Liver (tissue), 9 donors: ENCODE data around the gene TRPM2. TPM values are rescaled to one million over a fixed set of nuclear protein-coding genes. Genes with fewer than 3 reads are reported as not detected.

ENCODE experiments used
- DNase-seq: peaks from one replicate; pipeline ENCODE4 v3.0.0-alpha.2; 2017; ENCODE audit warnings: low spot score
- H3K27ac ChIP-seq, 2 donors: one replicate each; pipeline ENCODE4 v1.7.0; 2013; ENCODE audit warnings: inconsistent platforms in 2 of 2, low read length in 2 of 2, control low read depth in 1 of 2, low read depth in 1 of 2, mild to moderate bottlenecking in 1 of 2
- H3K27me3 ChIP-seq, 4 donors: one replicate each; pipeline versions ENCODE4 v1.6.1 to v1.7.0; 2013; ENCODE audit warnings: low read length in 3 of 4, inconsistent platforms in 1 of 4, mild to moderate bottlenecking in 1 of 4, moderate library complexity in 1 of 4; ENCODE audit not compliant: control insufficient read depth in 4 of 4, insufficient read depth in 4 of 4
- H3K36me3 ChIP-seq, 4 donors: one replicate each; pipeline versions ENCODE4 v1.6.1 to v1.7.0; 2013; ENCODE audit warnings: low read length in 3 of 4, mild to moderate bottlenecking in 3 of 4, low read depth in 1 of 4, moderate library complexity in 1 of 4; ENCODE audit not compliant: control insufficient read depth in 4 of 4, insufficient read depth in 3 of 4
- H3K4me1 ChIP-seq, 4 donors: one replicate each; pipeline versions ENCODE4 v1.6.1 to v1.7.0; 2013; ENCODE audit warnings: low read length in 3 of 4, mild to moderate bottlenecking in 3 of 4, moderate library complexity in 1 of 4; ENCODE audit not compliant: control insufficient read depth in 4 of 4, insufficient read depth in 4 of 4
- H3K4me3 ChIP-seq, 3 donors: one replicate each; pipeline versions ENCODE4 v1.6.1 to v1.7.0; 2013; ENCODE audit warnings: low read length in 3 of 3, control low read depth in 1 of 3, low read depth in 1 of 3, mild to moderate bottlenecking in 1 of 3
- H3K9ac ChIP-seq, 2 donors: one replicate each; pipeline ENCODE4 v1.7.0; 2013; ENCODE audit warnings: low read length in 2 of 2, mild to moderate bottlenecking in 2 of 2, moderate library complexity in 2 of 2, control low read depth in 1 of 2, low read depth in 1 of 2
- H3K9me3 ChIP-seq, 4 donors: one replicate each; pipeline versions ENCODE4 v1.6.1 to v1.7.0; 2013; ENCODE audit warnings: low read length in 3 of 4; ENCODE audit not compliant: control insufficient read depth in 4 of 4
- EGR1 ChIP-seq, 2 donors: IDR thresholded peaks; 2 replicates each; pipeline ENCODE4 v1.6.1; 2016 to 2018; ENCODE audit warnings: antibody characterized with exemption in 2 of 2, low read depth in 2 of 2
- FOXA1 ChIP-seq: IDR thresholded peaks from 2 replicates; pipeline ENCODE4 v1.6.1; 2016; ENCODE audit warnings: antibody characterized with exemption
- GABPA ChIP-seq, 2 donors: IDR thresholded peaks in 1 of 2; conservative IDR thresholded peaks in 1 of 2; 2 replicates each; pipeline ENCODE4 v1.6.1; 2016; ENCODE audit warnings: antibody characterized with exemption in 2 of 2, mild to moderate bottlenecking in 1 of 2, moderate library complexity in 1 of 2
- HNF4A ChIP-seq, 2 donors: conservative IDR thresholded peaks; 2 replicates each; pipeline ENCODE4 v1.6.1; 2016; ENCODE audit warnings: antibody characterized with exemption in 2 of 2, mild to moderate bottlenecking in 2 of 2
- HNF4G ChIP-seq: IDR thresholded peaks from 2 replicates; pipeline ENCODE4 v1.6.1; 2016; ENCODE audit warnings: antibody characterized with exemption
- JUND ChIP-seq, 2 donors: IDR thresholded peaks; 2 replicates each; pipeline ENCODE4 v1.6.1; 2016; ENCODE audit warnings: antibody characterized with exemption in 2 of 2
- NR2F2 ChIP-seq: IDR thresholded peaks from 2 replicates; pipeline ENCODE4 v1.6.1; 2016; ENCODE audit warnings: antibody characterized with exemption
- RAD21 ChIP-seq, 2 donors: IDR thresholded peaks; 2 replicates each; pipeline ENCODE4 v1.6.1; 2016; ENCODE audit warnings: antibody characterized with exemption in 2 of 2, mild to moderate bottlenecking in 2 of 2
- RXRA ChIP-seq, 2 donors: IDR thresholded peaks; 2 replicates each; pipeline ENCODE4 v1.6.1; 2017 to 2018; ENCODE audit warnings: antibody characterized with exemption in 2 of 2, mild to moderate bottlenecking in 1 of 2
- TAF1 ChIP-seq: conservative IDR thresholded peaks from 2 replicates; pipeline ENCODE4 v1.6.1; 2016; ENCODE audit warnings: antibody characterized with exemption, mild to moderate bottlenecking
- YY1 ChIP-seq: IDR thresholded peaks from 2 replicates; pipeline ENCODE4 v1.6.1; 2016; ENCODE audit warnings: antibody characterized with exemption, mild to moderate bottlenecking
- WGBS: extraction: QIAGEN DNeasy Blood & Tissue Kit; methylation state at CpG from one replicate; pipeline ENCODE4 v1.1.7; 2013; 5-methylcytosine and 5-hydroxymethylcytosine counted together
- polyA plus RNA-seq, 2 donors: library from polyadenylated mRNA; stranded (reverse) in 1 of 2; unstranded in 1 of 2; fragments of 200-250 nt in 1 of 2; fragments of >200 nt in 1 of 2; fragmentation: Nextera tagmentation in 1 of 2; extraction: Ambion mirVana in 1 of 2; gene quantifications; one replicate each; pipeline versions ENCODE4 v1.2.1 to v1.2.3, GENCODE V29; 2013 to 2015
- total RNA-seq, 2 donors: library from RNA; depleted of rRNA; stranded (reverse); fragments of >200 nt; gene quantifications; one replicate each; pipeline ENCODE4 v1.2.3, GENCODE V29; 2014
- TF ChIP-seq, protein P1 (sequence below): IDR thresholded peaks from 2 replicates; pipeline ENCODE4 v1.6.1; 2016; ENCODE audit warnings: antibody characterized with exemption
- TF ChIP-seq, protein P2 (sequence below): fragments of 150-350 bp; IDR thresholded peaks from 2 replicates; pipeline ENCODE4 v1.5.1; 2017; ENCODE audit warnings: improper control_type of control experiment, low read depth, low read length; ENCODE audit not compliant: missing input control
- TF ChIP-seq, protein P3 (sequence below): IDR thresholded peaks from 2 replicates; pipeline ENCODE4 v1.6.1; 2016; ENCODE audit warnings: antibody characterized with exemption
- TF ChIP-seq, protein P4 (sequence below): IDR thresholded peaks from 2 replicates; pipeline ENCODE4 v1.6.1; 2016; ENCODE audit warnings: antibody characterized with exemption, mild to moderate bottlenecking
- donor health status: healthy.
- donor health status: healthy.
- donor health status: healthy.
- donor health status: healthy.
- donor health status: healthy.

Gene TRPM2
- total and polyA plus RNA-seq, 4 donors: 0.43 to 1.3 (median 0.63) TPM

DNA sequence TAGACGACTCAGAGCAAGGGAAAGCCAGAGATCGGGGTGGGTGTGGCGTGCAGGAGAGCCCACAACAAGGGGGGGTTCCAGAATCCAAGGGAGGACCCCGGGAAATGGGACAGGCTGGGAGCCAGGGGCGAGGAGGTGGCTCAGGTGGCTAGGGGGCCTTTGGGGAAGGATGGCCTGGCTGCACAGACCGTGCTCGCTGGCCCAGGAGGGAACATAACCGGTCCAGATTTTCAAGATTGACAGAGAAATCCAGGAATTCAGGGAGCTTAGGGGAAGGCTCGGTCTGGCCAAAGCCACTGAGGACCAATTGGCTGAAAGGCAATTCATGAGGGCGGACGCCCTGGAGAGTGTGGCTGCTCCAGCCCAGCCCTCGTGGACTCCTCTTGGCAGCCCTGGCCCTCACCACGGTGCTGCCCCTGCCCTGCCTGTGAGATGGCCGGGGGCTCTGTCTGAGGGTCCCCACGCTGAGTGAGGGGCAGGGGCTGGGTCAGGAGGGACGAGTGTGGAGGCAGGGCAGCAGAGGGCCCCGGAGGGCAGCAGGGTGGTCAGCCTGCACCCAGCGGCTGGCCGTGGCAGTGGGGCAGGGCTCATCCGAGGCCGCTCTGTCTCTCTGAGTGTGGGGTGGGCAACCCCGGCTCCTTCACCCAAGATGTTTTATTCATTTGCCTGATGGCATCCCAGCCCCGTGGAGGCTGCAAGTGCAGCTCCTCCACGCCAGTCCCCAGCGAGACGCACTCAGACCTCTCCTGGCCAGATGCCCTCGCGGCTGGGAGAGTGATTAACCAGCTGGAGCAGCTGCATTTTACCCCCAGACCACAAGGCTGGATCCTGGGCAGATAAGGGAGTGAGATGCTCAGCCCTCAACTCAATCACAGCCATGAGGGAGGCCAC is 96.3 kb downstream of the TRPM2 start:
- H3K27ac ChIP-seq: no peak overlapping the region
- TF ChIP-seq, protein P1, sequence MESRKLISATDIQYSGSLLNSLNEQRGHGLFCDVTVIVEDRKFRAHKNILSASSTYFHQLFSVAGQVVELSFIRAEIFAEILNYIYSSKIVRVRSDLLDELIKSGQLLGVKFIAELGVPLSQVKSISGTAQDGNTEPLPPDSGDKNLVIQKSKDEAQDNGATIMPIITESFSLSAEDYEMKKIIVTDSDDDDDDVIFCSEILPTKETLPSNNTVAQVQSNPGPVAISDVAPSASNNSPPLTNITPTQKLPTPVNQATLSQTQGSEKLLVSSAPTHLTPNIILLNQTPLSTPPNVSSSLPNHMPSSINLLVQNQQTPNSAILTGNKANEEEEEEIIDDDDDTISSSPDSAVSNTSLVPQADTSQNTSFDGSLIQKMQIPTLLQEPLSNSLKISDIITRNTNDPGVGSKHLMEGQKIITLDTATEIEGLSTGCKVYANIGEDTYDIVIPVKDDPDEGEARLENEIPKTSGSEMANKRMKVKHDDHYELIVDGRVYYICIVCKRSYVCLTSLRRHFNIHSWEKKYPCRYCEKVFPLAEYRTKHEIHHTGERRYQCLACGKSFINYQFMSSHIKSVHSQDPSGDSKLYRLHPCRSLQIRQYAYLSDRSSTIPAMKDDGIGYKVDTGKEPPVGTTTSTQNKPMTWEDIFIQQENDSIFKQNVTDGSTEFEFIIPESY: no peak
- TF ChIP-seq RAD21 (IDR thresholded peaks at IDR 0.05): no peak
- no peak for TF ChIP-seq FOXA1
- TF ChIP-seq, protein P2, sequence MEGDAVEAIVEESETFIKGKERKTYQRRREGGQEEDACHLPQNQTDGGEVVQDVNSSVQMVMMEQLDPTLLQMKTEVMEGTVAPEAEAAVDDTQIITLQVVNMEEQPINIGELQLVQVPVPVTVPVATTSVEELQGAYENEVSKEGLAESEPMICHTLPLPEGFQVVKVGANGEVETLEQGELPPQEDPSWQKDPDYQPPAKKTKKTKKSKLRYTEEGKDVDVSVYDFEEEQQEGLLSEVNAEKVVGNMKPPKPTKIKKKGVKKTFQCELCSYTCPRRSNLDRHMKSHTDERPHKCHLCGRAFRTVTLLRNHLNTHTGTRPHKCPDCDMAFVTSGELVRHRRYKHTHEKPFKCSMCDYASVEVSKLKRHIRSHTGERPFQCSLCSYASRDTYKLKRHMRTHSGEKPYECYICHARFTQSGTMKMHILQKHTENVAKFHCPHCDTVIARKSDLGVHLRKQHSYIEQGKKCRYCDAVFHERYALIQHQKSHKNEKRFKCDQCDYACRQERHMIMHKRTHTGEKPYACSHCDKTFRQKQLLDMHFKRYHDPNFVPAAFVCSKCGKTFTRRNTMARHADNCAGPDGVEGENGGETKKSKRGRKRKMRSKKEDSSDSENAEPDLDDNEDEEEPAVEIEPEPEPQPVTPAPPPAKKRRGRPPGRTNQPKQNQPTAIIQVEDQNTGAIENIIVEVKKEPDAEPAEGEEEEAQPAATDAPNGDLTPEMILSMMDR: no peak
- no peak for TF ChIP-seq YY1
- no peak for TF ChIP-seq HNF4A (conservative IDR thresholded peaks at IDR 0.05)
- TF ChIP-seq, protein P3, sequence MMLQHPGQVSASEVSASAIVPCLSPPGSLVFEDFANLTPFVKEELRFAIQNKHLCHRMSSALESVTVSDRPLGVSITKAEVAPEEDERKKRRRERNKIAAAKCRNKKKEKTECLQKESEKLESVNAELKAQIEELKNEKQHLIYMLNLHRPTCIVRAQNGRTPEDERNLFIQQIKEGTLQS: no peak
- TF ChIP-seq, protein P4, sequence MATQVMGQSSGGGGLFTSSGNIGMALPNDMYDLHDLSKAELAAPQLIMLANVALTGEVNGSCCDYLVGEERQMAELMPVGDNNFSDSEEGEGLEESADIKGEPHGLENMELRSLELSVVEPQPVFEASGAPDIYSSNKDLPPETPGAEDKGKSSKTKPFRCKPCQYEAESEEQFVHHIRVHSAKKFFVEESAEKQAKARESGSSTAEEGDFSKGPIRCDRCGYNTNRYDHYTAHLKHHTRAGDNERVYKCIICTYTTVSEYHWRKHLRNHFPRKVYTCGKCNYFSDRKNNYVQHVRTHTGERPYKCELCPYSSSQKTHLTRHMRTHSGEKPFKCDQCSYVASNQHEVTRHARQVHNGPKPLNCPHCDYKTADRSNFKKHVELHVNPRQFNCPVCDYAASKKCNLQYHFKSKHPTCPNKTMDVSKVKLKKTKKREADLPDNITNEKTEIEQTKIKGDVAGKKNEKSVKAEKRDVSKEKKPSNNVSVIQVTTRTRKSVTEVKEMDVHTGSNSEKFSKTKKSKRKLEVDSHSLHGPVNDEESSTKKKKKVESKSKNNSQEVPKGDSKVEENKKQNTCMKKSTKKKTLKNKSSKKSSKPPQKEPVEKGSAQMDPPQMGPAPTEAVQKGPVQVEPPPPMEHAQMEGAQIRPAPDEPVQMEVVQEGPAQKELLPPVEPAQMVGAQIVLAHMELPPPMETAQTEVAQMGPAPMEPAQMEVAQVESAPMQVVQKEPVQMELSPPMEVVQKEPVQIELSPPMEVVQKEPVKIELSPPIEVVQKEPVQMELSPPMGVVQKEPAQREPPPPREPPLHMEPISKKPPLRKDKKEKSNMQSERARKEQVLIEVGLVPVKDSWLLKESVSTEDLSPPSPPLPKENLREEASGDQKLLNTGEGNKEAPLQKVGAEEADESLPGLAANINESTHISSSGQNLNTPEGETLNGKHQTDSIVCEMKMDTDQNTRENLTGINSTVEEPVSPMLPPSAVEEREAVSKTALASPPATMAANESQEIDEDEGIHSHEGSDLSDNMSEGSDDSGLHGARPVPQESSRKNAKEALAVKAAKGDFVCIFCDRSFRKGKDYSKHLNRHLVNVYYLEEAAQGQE: no peak
- no peak for TF ChIP-seq GABPA (IDR thresholded peaks at IDR 0.05 in 1 of 2, conservative IDR thresholded peaks at IDR 0.05 in 1 of 2)
- no peaks in the 10 kb centered on the region for H3K36me3 ChIP-seq
- H3K9me3 ChIP-seq: no peaks in the 10 kb centered on the region
- WGBS: 78% methylated on average over 28 of the region's 28 CpGs
- no peak for DNase-seq
- H3K27me3 ChIP-seq: no peaks in the 10 kb centered on the region
- H3K4me1 ChIP-seq: peaks cover 0 to 4% (median under 1%) of the 10 kb centered on the region in 4 donors
- H3K9ac ChIP-seq: no peak overlapping the region
- H3K4me3 ChIP-seq: no peak overlapping the region

DNA sequence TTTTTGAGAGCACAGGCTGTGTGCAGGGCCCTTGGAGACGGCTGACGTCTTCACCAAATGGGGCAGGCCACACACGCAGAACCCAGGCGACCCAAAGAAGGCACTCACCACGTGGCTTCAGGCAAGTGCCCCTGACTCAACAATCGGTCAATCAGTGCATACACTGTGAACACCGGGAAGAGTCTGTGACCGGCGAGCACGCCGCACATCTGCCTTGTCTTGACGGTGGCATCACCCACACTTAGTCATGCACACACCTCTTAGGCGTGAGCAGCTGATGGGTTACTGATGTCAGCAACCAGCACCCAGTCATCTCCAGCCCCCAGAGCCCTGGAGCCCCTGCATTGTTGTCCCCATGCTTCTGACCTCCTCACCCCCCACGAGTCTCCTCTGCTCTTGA is 97.0 kb downstream of the TRPM2 start:
- Histone ChIP-seq H3K27ac (no peak overlapping the region), H3K4me1 (peaks cover 0 to 6% (median 3%) of the 10 kb centered on the region in 4 donors), H3K4me3 (no peak overlapping the region), H3K9me3 (no peaks in the 10 kb centered on the region), H3K9ac (no peak overlapping the region), H3K36me3 (no peaks in the 10 kb centered on the region), H3K27me3 (no peaks in the 10 kb centered on the region)
- DNase-seq: no peak
- 83% methylated on average over 14 of the region's 14 CpGs for WGBS
- TF ChIP-seq GABPA (IDR thresholded peaks at IDR 0.05 in 1 of 2, conservative IDR thresholded peaks at IDR 0.05 in 1 of 2) (no peak), YY1 (no peak), TAF1 (no peak), RAD21 (IDR thresholded peaks at IDR 0.05) (no peak), HNF4G (no peak), FOXA1 (no peak), EGR1 (IDR thresholded peaks at IDR 0.05; ENCODE audit: low read depth in 2 of 2) (no peak), NR2F2 (no peak), JUND (IDR thresholded peaks at IDR 0.05) (no peak), RXRA (IDR thresholded peaks at IDR 0.05) (no peak)
- TF ChIP-seq, protein P1: no peak
- TF ChIP-seq, protein P2: no peak
